GM11168 (cell line): ENCODE measurements around the gene FAM110C.
"Not testable (repeated sequence)": the region's sequence is repeated elsewhere in the genome, so short reads cannot be mapped to it uniquely, and the experiment has no call there.

Source experiments
- in situ Hi-C: fragments of 300-500 bp; cut with MboI; formaldehyde crosslinking; loops from one replicate; pipeline ENCODE4 v1.12.0; 2022; ENCODE audit warnings: low sequenced_read_pairs; ENCODE audit not compliant: unreplicated experiment

Gene FAM110C

DNA sequence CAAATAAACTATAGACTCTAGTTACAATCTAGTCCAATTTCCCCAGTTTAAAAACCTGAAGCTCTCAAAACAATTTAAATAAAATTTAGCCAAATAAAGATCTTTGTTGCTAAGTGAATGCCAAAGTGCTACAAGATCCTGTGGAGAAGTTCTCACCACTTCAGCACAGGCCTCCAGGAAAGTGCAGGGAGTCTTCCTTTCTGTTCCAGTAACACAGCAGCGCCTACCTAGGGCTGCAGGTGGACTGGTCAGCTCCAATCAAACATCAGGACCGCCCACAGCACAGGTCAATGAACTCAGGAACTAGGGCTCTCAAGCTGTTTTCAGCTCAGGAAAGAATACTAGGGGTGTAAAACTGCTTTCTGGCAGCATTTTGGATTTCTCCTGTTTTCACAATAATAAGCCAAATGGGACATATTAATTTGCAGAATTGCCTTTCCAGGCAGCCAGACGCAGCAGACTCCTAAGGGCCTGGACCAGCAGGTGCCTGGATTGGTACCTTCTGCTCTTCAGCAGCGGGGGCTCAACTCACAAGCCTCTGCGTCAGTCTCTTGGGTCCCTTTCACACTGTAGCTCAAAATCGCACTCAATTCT lies 1.5 kb downstream of the FAM110C start:
- in situ Hi-C loops: no loop called here

DNA sequence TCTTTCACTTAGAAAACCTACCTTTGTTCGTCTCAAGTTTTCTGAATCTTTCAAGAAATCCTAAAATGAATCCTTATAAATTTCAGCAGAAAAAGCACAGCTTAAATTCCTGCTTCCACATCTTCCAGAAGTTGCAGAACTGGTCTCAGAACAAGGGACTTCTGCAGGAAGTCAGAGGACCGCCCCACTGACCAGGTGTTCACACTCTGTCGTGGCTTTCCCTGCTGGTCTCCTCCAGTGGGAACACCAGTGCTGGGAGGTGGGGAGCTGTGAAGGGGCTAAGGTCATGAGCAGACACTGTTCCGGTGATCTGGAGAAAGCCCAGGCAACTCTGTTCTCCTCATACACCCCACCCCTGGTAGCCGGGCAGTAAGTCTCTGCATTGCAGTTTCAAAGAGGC lies 3.5 kb downstream of the FAM110C start:
- in situ Hi-C loops: no loop called here

DNA sequence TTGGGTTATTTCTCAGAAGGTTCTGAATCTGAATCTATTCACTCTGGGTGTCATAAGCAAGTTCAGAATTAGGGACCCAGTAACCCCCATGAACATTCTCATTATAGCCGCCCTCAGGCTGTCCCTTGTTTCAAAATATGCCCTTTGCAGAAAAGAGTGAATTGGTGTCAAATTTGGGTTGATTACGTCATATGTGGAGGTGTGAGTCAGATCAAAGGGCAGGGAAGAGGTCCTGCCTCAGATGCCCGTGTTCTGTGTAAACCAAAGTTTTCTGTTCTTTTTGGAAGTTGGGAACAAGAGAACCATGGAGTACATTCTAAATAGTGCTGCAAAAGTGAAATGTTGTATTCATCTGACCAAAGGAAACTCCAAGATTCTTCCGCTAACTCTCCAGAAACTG lies 5.8 kb downstream of the FAM110C start:
- in situ Hi-C loops: no loop called here

DNA sequence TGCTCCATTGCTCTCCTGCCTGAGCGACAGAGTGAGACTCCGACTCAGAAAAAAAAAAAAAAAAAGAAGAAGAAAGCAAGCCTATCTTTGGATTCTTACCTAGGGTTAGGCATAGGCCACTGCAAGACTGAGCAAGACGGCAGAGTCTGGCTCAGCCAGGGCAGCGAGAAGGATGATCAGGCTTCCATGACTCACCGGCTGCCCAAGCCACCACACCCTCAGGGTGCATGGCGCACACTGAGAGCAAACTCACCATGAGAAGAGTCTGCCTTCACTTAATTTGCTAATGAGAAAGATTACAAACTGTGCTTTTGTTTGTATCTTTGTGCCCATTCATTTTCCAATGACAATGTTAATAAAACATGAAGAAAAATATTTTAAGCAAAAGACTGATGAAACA lies 8.2 kb downstream of the FAM110C start:
- in situ Hi-C loops: no loop called here

DNA sequence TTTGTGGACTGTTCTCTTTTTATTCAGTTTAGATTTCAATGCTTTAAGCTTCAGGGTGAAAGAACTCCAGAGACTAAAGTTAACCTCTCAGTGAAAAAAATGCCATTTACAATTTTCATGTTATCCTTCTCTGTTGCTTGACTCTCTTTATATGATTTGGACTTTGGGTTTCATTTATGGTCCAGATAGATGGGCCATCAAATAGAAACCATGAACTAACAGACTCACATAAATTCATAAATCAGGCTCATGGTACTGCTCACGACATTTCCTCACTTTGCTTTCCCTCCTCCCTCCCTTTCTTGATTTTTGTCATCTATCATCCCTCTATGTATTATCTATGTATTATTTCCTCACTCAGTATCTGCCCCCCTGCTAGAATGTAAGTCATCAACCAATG lies 10.0 kb downstream of the FAM110C start:
- in situ Hi-C loops: no loop called here

DNA sequence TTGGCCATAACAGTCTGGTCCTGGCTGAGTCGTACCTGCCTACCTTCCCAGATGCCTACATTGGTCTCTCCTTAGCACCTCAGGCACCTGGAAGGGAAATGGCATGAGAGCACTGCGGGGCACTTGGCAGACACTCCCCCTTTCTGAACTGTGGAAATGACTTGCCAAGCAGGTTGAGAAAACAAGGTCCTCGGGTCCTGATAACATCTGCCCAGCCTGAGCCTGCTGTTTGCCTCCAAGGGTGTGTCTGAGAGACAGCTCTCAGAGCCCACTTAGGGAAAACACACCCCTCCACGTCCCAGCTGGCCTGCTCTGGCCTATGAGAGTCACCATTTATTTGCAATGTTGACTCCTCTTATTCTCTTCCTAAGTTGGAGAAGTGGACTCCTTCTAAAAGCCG lies 10.5 kb downstream of the FAM110C start:
- in situ Hi-C loops: no loop called here

DNA sequence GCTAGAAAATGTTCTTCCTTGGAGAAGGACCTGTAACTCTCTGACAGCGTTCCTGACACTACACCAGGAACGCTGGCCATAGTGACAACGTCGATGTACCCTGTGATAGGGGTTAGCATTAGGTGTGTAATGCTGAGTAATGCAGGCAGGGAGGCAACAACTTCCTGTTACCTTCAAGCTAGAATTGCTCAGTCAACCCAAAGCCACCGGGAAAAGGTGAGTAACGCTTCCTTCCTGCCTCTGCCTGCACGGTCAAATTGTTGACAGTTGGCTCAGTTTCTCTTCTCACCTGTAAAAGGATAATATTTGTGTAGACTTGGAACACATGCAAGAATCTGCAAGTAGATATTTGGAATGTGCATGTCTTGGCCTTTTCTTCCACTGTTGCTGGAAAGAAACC lies 12.7 kb downstream of the FAM110C start:
- in situ Hi-C loops: no loop called here

DNA sequence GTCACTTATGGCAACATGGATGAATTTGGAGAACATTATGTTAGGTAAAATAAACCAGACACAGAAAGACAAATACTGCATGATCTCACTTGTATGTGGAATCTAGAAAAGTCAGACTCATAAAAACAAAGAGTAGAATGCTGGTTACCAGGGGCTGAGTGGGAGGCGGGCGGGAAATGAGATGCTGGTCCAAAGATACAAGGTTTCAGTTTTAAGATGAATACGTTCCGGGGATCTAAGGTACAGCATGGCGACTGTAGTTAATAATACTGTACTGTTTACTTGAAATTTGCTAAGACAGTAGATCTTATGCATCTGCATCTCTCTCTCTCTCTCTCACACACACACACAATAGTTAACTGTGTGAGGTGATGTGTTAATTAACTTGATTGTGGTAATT lies 14.2 kb downstream of the FAM110C start:
- in situ Hi-C loops: no loop called here

DNA sequence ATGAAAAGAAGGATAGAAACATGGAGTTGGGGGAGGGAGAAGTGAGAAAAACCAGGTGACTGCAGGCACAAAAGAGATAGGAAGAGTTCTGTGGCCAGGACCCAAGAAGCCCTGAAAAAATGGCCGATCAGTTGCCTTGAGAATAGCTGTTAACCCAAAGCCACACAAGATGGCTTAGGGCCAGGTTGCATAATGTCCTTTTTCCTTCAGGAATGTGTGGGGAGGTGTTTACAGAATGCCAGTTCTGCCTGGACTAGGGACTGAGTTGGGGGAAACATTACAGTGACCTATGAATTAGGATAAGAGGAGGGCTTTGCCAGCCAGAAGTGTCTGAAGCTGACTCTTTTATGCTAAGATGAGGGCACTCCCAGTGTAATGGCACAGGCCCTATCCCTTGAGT lies 17.1 kb downstream of the FAM110C start:
- in situ Hi-C loops: no loop called here

DNA sequence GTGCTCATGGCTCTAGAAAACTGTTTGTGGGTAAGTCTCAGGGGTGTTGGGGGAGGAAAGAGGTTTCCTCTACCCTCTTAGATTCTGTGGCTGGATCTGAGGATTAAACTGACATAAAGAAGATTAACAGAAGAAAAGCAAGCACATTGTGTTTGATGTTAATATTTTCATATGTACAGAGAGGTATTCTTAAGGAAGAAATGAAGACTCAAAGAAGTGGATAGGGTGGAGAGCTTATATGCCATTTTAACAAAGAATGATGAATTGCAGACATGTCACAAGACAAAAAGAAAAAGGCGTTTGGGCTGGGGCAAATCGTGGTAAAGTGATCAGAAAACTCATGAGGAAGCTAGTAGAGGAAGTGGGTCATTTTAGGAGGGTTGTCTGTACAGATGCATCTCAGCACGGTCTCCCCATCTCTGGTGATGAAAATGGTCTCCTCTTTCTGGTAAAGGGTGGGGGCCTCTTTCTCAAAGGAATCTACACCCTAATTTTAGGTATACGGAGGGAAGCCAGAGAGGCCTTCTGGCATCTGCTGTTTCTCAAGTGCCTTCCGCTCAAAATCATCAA lies 17.8 kb downstream of the FAM110C start:
- in situ Hi-C loops: no loop called here

DNA sequence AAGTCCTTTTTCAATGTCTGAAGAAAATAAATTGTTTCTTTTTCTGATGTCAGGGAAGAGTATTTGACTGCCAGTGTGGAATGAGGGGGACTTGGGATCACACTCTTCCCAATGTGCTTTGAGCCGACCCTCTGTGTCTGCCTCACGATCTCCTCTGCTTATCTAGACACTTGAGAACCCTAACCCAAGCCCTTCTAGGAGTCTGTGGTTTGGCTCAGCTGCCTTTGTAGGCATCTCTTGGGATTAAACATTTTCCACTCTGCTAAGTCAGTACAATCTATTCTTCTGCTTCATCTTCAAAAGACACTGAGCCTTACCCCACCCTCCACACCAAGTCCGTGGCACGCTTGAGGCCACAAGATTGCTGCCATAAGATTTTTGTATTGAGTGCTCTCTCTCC lies 19.4 kb downstream of the FAM110C start:
- in situ Hi-C loops: no loop called here

DNA sequence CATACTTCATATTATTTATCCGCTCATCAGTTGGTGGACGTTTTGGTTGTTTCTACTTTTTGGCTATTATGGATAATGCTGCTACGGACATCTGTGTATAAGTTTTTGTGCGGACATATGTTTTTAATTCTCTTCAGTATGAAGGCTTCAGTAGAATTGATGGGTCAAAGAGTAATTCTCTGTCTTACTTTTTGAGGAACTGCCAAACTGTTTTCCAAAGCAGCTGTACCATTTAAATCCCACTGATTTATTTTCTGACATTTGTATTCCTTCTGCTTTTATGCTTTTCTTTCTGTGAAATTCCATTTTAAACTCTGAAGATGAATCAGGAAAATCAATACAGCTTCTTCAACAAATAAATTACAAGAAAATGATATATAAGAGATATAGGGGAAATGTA lies 20.8 kb downstream of the FAM110C start:
- in situ Hi-C loops: no loop called here

DNA sequence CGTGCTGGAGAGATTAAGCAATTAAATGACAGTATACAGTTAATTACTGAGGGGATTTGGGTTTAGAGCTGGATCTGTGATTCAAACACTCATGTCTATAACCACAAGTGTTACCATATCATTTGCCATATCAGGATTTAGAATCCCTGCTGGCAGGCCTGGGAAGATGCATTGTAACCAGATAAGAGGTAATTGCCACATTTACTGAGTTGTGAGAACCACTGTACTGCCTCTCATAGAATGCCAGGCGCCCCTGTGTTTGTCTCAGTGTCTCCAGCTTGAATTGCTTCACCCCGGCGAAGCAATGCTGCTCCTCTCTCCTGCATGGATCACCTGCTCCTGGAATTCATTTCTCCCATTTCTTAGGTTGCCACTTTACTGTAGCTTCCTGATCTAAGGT lies 21.7 kb downstream of the FAM110C start:
- in situ Hi-C loops: not testable (repeated sequence)

DNA sequence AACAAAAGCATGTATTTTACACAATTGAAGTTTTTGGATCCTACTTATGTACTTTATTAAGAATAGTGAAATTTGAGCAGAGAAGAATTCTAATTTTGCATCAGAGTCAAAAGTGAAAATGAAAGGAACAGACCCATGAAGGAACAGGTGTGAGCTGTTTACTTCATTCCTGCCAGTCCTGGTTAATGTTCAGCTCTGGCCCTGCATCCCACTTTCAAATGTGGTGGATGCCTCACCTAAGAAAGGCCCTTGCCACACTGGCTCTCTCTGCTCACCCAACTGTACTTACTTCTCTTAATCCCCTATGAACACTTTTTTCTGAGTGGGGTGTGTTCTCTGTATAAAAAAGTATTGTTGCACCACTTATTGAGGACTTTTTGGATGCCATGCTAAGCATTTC lies 22.2 kb downstream of the FAM110C start:
- in situ Hi-C loops: no loop called here

DNA sequence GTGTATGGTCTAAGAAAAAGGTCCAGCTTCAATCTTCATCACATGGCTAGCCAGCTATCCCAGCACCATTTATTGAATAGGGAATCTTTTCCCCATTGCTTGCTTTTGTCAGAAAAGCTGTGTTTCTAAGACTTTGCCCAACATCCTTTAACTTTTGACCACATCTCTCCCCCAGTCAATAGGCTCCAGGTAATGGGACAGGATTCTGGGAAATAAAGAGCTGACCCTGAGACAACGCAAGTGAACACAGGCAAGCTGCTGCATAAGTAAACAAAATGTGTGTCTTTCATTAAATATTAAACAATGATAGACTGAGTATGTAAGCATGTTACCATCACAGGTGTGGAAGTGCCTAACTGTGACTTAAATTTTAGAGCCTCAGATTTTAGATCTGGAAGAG lies 23.0 kb downstream of the FAM110C start:
- in situ Hi-C loops: no loop called here

DNA sequence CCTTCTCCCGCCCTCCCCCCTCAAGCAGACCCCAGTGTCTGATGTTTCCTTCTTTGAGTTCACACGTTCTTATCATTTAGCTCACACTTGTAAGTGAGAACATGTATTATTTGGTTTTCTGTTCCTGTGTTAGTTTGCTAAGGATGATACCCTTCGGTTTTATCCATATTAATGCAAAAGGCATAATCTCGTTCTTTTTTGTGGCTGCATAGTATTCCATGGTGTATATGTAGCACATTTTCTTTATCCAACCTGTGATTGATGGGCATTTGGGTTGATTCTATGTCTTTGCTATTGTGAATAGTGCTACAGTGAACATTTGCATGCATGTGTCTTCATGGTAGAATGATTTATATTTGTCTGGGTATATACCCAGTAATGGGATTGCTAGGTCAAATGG lies 24.1 kb downstream of the FAM110C start:
- in situ Hi-C loops: not testable (repeated sequence)

DNA sequence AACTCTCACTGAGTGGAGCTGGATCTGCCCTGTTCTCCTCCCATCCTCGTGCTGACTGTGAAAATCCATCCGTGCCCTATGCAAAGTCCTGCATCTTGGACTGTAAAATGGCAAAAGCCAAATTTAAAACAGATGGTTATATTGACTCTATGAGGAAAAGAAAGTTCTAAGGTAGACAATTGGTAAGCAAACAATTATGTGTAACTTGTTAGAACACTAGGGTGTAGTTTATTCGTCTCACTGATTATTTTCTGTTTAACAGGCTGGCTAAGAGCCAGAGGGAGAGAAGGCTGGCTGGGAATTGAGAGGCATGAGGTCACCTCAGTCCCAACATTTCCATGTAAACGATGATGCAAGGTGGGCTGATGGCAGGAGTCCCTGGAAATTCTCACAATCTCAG lies 26.0 kb downstream of the FAM110C start:
- in situ Hi-C loops: not testable (repeated sequence)

DNA sequence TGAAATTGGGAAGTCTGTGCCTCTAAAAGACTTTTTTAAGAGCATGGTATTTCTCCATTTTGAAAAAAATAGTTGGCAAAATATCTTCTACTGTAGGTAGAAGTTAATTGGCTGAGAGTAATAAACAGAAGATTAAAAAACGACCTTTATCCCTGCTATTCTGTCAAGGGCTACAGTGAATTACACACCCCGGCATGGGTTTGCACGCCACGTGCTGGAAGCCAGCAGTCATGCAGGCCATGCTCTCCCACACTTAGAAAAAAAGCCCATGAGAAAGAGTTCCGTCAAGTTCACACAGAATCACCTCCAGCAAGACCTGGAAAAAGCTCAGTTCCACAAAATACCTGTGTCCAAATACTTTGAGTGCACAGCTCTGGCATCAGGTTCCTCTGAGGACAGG lies 26.8 kb downstream of the FAM110C start:
- in situ Hi-C loops: no loop called here

DNA sequence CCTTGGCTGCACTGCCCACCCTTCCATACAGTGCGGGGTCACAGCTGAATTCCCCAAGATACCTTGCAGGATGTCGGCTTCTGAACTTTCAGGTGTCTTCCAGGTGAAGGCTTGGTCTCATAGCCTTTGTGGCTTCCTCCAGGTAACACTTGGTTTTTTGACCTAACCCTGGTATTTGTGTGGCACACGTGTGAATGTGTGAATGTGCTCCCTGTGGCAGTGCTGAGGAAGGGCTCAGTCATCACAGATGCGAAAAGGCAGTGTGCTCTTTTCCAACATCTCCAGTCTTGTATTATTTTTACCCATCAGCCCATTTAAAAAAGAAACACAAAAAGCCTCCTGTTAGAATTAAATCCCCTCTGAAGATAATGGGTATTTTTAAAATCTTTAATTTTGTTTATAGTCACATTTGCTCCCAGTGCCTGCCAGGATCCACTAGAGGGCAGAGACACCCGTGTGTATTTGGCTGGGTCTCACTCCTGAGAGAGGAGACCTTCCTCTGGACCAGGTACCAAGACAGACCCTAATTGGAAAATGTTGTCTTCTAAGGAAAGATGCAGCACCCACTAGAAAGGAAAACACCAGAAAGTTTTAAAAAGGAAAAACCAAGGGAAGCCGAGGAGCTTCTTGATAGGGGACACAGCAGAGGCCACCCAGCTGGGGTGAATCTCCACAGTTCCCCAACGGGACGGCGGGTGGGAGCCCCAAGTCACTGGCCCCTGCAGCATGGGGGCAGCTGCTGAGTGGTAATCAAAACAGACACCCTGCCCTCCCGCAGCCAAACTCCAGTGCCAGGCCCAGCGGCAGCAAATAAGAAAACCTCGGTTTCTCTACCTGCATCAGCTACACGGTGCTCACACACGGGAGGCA lies 27.7 kb downstream of the FAM110C start:
- in situ Hi-C loops: no loop called here

DNA sequence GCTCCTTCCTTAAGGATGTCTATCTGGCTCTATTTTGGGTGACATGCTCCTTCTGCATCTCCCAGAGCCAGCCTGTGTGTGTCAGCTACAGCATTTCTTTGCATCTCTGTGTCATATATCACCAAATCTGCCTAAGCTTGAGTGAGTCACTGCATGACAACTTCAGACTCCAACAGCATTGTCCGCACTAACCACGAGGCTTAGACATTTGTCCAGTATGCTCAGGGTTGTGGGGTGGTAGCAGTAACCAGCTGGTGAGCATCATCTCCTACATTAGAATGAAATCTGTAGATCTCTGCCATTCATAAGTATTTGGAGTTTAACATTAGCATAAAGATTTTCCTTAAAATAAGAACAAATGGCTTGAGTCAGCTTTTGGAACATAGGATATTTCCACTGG lies 30.4 kb downstream of the FAM110C start:
- in situ Hi-C loops: not testable (repeated sequence)

DNA sequence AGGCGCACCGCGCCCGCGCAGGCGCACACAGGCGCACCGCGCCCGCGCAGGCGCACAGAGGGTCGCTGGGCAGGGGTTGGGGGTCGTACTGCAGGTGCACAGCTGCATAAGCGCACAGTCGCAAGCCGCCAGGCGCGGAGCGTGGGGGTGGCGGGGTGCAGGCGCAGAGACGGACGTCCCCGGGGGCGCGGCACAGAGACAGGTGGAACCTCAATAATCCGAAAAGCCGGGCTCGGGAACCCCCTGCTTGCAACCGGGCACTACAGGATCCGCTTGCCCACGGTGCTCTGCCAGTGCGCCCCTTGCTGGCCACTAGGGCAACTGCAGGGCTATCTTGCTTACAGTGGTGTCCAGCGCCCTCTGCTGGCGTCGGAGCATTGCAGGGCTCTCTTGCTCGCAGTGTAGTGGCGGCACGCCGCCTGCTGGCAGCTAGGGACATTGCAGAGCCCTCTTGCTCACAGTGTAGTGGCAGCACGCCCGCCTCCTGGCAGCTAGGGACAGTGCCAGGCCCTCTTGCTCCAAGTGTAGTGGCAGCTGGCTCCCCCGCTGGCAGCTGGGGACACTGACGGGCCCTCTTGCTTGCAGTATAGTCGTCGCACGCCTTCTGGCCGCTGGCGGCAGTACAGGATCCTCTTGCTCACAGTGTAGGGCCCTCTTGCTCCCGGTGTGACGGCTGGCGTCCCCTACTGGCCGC lies 34.9 kb downstream of the FAM110C start:
- in situ Hi-C loops: no loop called here
